WTC11 (cell line): ENCODE measurements around the gene RBM10. TPM values are rescaled to one million over a fixed set of nuclear protein-coding genes. Genes with fewer than 3 reads are reported as not detected.

Experiments
- ATAC-seq: fragments of 200-7000 bp; cut with Tn5 transposase; 2 replicates; pipeline ENCODE4 v1.10.0; 2021; ENCODE audit warnings: mild to moderate bottlenecking, moderate library complexity
- CTCF ChIA-PET: fragments of 300-600 bp; sonication (Branson Sonifier 250); formaldehyde crosslinking; loops from one replicate; lab custom pipeline; 2021; ENCODE audit warnings: antibody characterized with exemption; lab: Charles Lee
- POLR2A ChIA-PET: fragments of 350-600 bp; sonication (Branson Sonifier 250); formaldehyde crosslinking; loops from one replicate; lab custom pipeline; 2021; ENCODE audit warnings: antibody characterized with exemption; lab: Charles Lee
- DNase-seq: peaks from one replicate; pipeline ENCODE4 v3.0.0; 2021; ENCODE audit warnings: low spot score
- H3K27ac Mint-ChIP-seq: 2 replicates; pipeline ENCODE4 v1.8.0; 2021; ENCODE audit warnings: mixed read lengths
- H3K27me3 Mint-ChIP-seq: 2 replicates; pipeline ENCODE4 v1.8.0; 2021; ENCODE audit warnings: low read depth, mild to moderate bottlenecking, moderate library complexity, mixed read lengths
- H3K36me3 Mint-ChIP-seq: 2 replicates; pipeline ENCODE4 v1.8.0; 2021; ENCODE audit warnings: mixed read lengths
- H3K4me1 Mint-ChIP-seq: 2 replicates; pipeline ENCODE4 v1.8.0; 2022; ENCODE audit warnings: mixed read lengths
- H3K4me3 Mint-ChIP-seq: 2 replicates; pipeline ENCODE4 v1.8.0; 2021; ENCODE audit warnings: mild to moderate bottlenecking, moderate library complexity, mixed read lengths
- H3K9me3 Mint-ChIP-seq: 2 replicates; pipeline ENCODE4 v1.8.0; 2021; ENCODE audit warnings: mixed read lengths
- CREM ChIP-seq: sonication (generic); formaldehyde crosslinking; IDR thresholded peaks from 2 replicates; pipeline ENCODE4 v1.8.1; 2022; ENCODE audit warnings: mild to moderate bottlenecking, missing genetic modification reagents, moderate library complexity
- ESRRA ChIP-seq: sonication (generic); formaldehyde crosslinking; IDR thresholded peaks from 2 replicates; pipeline ENCODE4 v1.8.1; 2022; ENCODE audit warnings: mild to moderate bottlenecking, missing genetic modification reagents, borderline replicate concordance
- FOXJ3 ChIP-seq: sonication (generic); formaldehyde crosslinking; IDR thresholded peaks from 2 replicates; pipeline ENCODE4 v1.9.0; 2021; ENCODE audit warnings: missing genetic modification reagents, mild to moderate bottlenecking, borderline replicate concordance
- GRHL2 ChIP-seq: fragments of 250-450 bp; sonication (Bioruptor Pico); IDR thresholded peaks from 2 replicates; pipeline ENCODE4 v1.8.0; 2022; ENCODE audit warnings: mild to moderate bottlenecking, moderate library complexity; ENCODE audit not compliant: insufficient replicate concordance, severe bottlenecking
- HMGXB4 ChIP-seq: sonication (generic); formaldehyde crosslinking; IDR thresholded peaks from 2 replicates; pipeline ENCODE4 v1.8.1; 2023; ENCODE audit warnings: mild to moderate bottlenecking, moderate library complexity, missing genetic modification reagents
- NR1H2 ChIP-seq: sonication (generic); formaldehyde crosslinking; IDR thresholded peaks from 2 replicates; pipeline ENCODE4 v1.9.0; 2021; ENCODE audit warnings: mild to moderate bottlenecking, moderate library complexity, missing genetic modification reagents
- NR2C2 ChIP-seq: sonication (generic); formaldehyde crosslinking; IDR thresholded peaks from 2 replicates; pipeline ENCODE4 v1.8.0; 2022; ENCODE audit warnings: mild to moderate bottlenecking, missing genetic modification reagents
- NR3C1 ChIP-seq: sonication (generic); formaldehyde crosslinking; conservative IDR thresholded peaks from 2 replicates; pipeline ENCODE4 v1.8.1; 2023; ENCODE audit warnings: low read depth, mild to moderate bottlenecking, missing genetic modification reagents
- SOX15 ChIP-seq: fragments of 250-450 bp; sonication (Bioruptor Pico); IDR thresholded peaks from 2 replicates; pipeline ENCODE4 v1.9.0; 2021; ENCODE audit warnings: mild to moderate bottlenecking
- USF1 ChIP-seq: sonication (generic); formaldehyde crosslinking; IDR thresholded peaks from 2 replicates; pipeline ENCODE4 v1.8.0; 2022; ENCODE audit warnings: mild to moderate bottlenecking, missing genetic modification reagents
- ZBTB43 ChIP-seq: sonication (generic); formaldehyde crosslinking; IDR thresholded peaks from 2 replicates; pipeline ENCODE4 v1.8.1; 2023; ENCODE audit warnings: mild to moderate bottlenecking, missing genetic modification reagents
- ZNF317 ChIP-seq: sonication (generic); formaldehyde crosslinking; IDR thresholded peaks from 2 replicates; pipeline ENCODE4 v1.8.1; 2023; ENCODE audit warnings: low read depth, mild to moderate bottlenecking, moderate library complexity, missing genetic modification reagents, borderline replicate concordance
- total RNA-seq: library from RNA; stranded (reverse); gene quantifications from 3 replicates; pipeline ENCODE4 v1.2.3, GENCODE V29; 2021
- TF ChIP-seq, protein P1 (sequence below): fragments of 250-450 bp; sonication (Bioruptor Pico); IDR thresholded peaks from 2 replicates; pipeline ENCODE4 v2.1.2; 2022; ENCODE audit warnings: mild to moderate bottlenecking, moderate library complexity
- TF ChIP-seq, protein P2 (sequence below): sonication (generic); formaldehyde crosslinking; IDR thresholded peaks from 2 replicates; pipeline ENCODE4 v1.8.0; 2022; ENCODE audit warnings: mild to moderate bottlenecking, missing genetic modification reagents
- TF ChIP-seq, protein P3 (sequence below): sonication (generic); formaldehyde crosslinking; IDR thresholded peaks from 2 replicates; pipeline ENCODE4 v1.8.0; 2023; ENCODE audit warnings: missing genetic modification reagents
- TF ChIP-seq, protein P4 (sequence below): sonication (generic); formaldehyde crosslinking; conservative IDR thresholded peaks from 2 replicates; pipeline ENCODE4 v1.8.1; 2023; ENCODE audit warnings: mild to moderate bottlenecking, low read depth, missing genetic modification reagents, moderate library complexity

RBM10 gene
- total RNA-seq, 1 experiment from 2014 or later = 66.1 TPM

GRCh38 chrX:47224266-47224895, 79.4 kb downstream of the RBM10 start:
- no peaks in the 10 kb centered on the region; the same call in 1 of the 2 replicates for H3K27me3 Mint-ChIP-seq
- TF ChIP-seq ZBTB43 (CRISPR knock-in tag) (no peak), NR2C2 (CRISPR knock-in tag) (no peak), FOXJ3 (no peak), SOX15 (CRISPR knock-in tag) (no peak), ESRRA (CRISPR knock-in tag) (no peak), NR3C1 (CRISPR knock-in tag) (no peak), HMGXB4 (CRISPR knock-in tag) (no peak), USF1 (no peak), ZNF317 (no peak), NR1H2 (no peak), GRHL2 (CRISPR knock-in tag) (no peak), CREM (CRISPR knock-in tag) (no peak)
- TF ChIP-seq, protein P1, sequence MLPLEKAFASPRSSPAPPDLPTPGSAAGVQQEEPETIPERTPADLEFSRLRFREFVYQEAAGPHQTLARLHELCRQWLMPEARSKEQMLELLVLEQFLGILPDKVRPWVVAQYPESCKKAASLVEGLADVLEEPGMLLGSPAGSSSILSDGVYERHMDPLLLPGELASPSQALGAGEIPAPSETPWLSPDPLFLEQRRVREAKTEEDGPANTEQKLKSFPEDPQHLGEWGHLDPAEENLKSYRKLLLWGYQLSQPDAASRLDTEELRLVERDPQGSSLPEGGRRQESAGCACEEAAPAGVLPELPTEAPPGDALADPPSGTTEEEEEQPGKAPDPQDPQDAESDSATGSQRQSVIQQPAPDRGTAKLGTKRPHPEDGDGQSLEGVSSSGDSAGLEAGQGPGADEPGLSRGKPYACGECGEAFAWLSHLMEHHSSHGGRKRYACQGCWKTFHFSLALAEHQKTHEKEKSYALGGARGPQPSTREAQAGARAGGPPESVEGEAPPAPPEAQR = no peak
- TF ChIP-seq, protein P2, sequence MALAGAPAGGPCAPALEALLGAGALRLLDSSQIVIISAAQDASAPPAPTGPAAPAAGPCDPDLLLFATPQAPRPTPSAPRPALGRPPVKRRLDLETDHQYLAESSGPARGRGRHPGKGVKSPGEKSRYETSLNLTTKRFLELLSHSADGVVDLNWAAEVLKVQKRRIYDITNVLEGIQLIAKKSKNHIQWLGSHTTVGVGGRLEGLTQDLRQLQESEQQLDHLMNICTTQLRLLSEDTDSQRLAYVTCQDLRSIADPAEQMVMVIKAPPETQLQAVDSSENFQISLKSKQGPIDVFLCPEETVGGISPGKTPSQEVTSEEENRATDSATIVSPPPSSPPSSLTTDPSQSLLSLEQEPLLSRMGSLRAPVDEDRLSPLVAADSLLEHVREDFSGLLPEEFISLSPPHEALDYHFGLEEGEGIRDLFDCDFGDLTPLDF (CRISPR knock-in tag) = no peak
- TF ChIP-seq, protein P3, sequence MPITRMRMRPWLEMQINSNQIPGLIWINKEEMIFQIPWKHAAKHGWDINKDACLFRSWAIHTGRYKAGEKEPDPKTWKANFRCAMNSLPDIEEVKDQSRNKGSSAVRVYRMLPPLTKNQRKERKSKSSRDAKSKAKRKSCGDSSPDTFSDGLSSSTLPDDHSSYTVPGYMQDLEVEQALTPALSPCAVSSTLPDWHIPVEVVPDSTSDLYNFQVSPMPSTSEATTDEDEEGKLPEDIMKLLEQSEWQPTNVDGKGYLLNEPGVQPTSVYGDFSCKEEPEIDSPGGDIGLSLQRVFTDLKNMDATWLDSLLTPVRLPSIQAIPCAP (CRISPR knock-in tag) = no peak
- TF ChIP-seq, protein P4, sequence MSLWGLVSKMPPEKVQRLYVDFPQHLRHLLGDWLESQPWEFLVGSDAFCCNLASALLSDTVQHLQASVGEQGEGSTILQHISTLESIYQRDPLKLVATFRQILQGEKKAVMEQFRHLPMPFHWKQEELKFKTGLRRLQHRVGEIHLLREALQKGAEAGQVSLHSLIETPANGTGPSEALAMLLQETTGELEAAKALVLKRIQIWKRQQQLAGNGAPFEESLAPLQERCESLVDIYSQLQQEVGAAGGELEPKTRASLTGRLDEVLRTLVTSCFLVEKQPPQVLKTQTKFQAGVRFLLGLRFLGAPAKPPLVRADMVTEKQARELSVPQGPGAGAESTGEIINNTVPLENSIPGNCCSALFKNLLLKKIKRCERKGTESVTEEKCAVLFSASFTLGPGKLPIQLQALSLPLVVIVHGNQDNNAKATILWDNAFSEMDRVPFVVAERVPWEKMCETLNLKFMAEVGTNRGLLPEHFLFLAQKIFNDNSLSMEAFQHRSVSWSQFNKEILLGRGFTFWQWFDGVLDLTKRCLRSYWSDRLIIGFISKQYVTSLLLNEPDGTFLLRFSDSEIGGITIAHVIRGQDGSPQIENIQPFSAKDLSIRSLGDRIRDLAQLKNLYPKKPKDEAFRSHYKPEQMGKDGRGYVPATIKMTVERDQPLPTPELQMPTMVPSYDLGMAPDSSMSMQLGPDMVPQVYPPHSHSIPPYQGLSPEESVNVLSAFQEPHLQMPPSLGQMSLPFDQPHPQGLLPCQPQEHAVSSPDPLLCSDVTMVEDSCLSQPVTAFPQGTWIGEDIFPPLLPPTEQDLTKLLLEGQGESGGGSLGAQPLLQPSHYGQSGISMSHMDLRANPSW (CRISPR knock-in tag) = no peak
- TF ChIP-seq, all 79 proteins: peak for 0
- H3K4me3 Mint-ChIP-seq = no peak overlapping the region
- POLR2A ChIA-PET = no interaction called here
- H3K4me1 Mint-ChIP-seq = peaks cover 16% of the 10 kb centered on the region
- H3K27ac Mint-ChIP-seq = no peak overlapping the region
- no peaks in the 10 kb centered on the region for H3K9me3 Mint-ChIP-seq
- no peak for DNase-seq
- peaks cover 51% of the 10 kb centered on the region for H3K36me3 Mint-ChIP-seq
- no peak for ATAC-seq
- CTCF ChIA-PET = no interaction called here
